Lower lobe of right lung (tissue), 2 donors: ENCODE data around the gene ENPP1. TPM values are rescaled to one million over a fixed set of nuclear protein-coding genes. Genes with fewer than 3 reads are reported as not detected.

Source experiments
- ATAC-seq, 2 donors: fragments of 200-7000 bp; cut with Tn5 transposase; one replicate each; pipeline ENCODE4 v1.9.1; 2020 to 2022; ENCODE audit warnings: mild to moderate bottlenecking in 2 of 2, moderate library complexity in 2 of 2
- DNase-seq: peaks from one replicate; pipeline ENCODE4 v3.0.0-alpha.2; 2020
- H3K27ac ChIP-seq: fragments of 200-600 bp; one replicate; pipeline ENCODE4 v1.8.0; 2022
- H3K27me3 ChIP-seq: fragments of 200-600 bp; one replicate; pipeline ENCODE4 v1.8.0; 2022; ENCODE audit warnings: low read depth
- H3K36me3 ChIP-seq: fragments of 200-600 bp; one replicate; pipeline ENCODE4 v1.8.0; 2022; ENCODE audit warnings: mild to moderate bottlenecking
- H3K4me1 ChIP-seq: fragments of 200-600 bp; one replicate; pipeline ENCODE4 v1.8.0; 2022
- H3K4me3 ChIP-seq: fragments of 200-600 bp; one replicate; pipeline ENCODE4 v1.8.0; 2022; ENCODE audit warnings: mild to moderate bottlenecking
- H3K9me3 ChIP-seq: fragments of 200-600 bp; one replicate; pipeline ENCODE4 v1.8.0; 2022
- intact Hi-C: fragments of 100-400 bp; cut with DNase I; formaldehyde crosslinking; loops from one replicate; pipeline ENCODE4 v1.11.0; 2022
- total RNA-seq: library from RNA; stranded (reverse); fragmentation: NEBNext Ultra II Directional; extraction: Animal tissue kit (Norgen Biotek cat#: 25700); gene quantifications from one replicate; pipeline ENCODE4 v1.2.1, GENCODE V29; 2021
- TF ChIP-seq, protein P1 (sequence below): fragments of 200-600 bp; IDR thresholded peaks from one replicate; pipeline ENCODE4 v1.8.0; 2022; ENCODE audit warnings: antibody characterized with exemption, mild to moderate bottlenecking
- donor health status: DM: no; HTN: yes; CAD: no; lungs with severe emphysema.

Gene ENPP1
- total RNA-seq, 1 donor from 2014 or later, result 3.3 TPM

DNA sequence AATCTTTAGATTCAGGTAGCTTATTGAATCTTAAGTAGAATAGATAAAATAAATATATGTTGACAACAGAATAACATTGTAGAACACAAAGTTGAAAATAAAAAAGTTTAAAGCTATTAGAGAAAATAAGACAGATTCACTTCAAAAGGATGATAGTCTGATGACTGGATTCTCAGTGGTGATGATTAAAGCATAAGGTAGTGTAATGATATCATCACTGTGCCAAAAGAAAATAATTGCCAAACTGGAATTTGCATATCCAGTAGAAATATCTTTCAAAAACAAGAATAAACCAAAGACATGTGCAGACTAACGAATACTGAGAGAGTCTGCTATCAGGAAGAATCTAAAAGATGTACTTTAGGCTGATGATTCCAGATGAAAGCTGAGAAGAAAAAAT, 30.2 kb downstream of the ENPP1 start:
- Histone ChIP-seq H3K9me3 (no peaks in the 10 kb centered on the region), H3K27ac (no peak overlapping the region), H3K4me1 (no peaks in the 10 kb centered on the region), H3K27me3 (no peaks in the 10 kb centered on the region), H3K36me3 (no peaks in the 10 kb centered on the region), H3K4me3 (no peak overlapping the region)
- DNase-seq, result no peak
- TF ChIP-seq, protein P1, sequence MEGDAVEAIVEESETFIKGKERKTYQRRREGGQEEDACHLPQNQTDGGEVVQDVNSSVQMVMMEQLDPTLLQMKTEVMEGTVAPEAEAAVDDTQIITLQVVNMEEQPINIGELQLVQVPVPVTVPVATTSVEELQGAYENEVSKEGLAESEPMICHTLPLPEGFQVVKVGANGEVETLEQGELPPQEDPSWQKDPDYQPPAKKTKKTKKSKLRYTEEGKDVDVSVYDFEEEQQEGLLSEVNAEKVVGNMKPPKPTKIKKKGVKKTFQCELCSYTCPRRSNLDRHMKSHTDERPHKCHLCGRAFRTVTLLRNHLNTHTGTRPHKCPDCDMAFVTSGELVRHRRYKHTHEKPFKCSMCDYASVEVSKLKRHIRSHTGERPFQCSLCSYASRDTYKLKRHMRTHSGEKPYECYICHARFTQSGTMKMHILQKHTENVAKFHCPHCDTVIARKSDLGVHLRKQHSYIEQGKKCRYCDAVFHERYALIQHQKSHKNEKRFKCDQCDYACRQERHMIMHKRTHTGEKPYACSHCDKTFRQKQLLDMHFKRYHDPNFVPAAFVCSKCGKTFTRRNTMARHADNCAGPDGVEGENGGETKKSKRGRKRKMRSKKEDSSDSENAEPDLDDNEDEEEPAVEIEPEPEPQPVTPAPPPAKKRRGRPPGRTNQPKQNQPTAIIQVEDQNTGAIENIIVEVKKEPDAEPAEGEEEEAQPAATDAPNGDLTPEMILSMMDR, result no peak
- ATAC-seq, result no peak
- intact Hi-C loops, result no loop called here

DNA sequence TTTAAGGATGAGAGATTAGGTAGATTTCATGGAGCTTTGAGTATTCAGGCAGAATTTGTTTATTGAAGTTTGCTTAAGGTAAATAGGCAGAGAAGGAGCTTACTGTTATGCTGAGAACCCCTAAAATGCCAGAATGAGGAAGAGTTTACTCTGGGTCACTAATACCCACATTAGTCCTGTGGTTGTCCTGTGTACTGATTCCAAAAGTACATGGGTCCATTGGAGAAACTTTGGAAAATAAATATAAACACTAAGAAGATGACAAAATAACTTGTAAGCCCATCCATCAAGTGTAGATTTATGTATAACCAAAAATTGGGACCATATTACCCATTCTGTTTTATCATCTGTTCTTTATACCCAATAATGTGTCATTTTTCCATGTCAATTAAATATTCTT, 31.6 kb downstream of the ENPP1 start:
- no peak for DNase-seq
- Histone ChIP-seq H3K36me3 (no peaks in the 10 kb centered on the region), H3K4me3 (no peak overlapping the region), H3K4me1 (no peaks in the 10 kb centered on the region), H3K27ac (no peak overlapping the region), H3K9me3 (no peaks in the 10 kb centered on the region), H3K27me3 (no peaks in the 10 kb centered on the region)
- intact Hi-C loops, result no loop called here
- TF ChIP-seq, protein P1, result no peak
- ATAC-seq, result no peak

DNA sequence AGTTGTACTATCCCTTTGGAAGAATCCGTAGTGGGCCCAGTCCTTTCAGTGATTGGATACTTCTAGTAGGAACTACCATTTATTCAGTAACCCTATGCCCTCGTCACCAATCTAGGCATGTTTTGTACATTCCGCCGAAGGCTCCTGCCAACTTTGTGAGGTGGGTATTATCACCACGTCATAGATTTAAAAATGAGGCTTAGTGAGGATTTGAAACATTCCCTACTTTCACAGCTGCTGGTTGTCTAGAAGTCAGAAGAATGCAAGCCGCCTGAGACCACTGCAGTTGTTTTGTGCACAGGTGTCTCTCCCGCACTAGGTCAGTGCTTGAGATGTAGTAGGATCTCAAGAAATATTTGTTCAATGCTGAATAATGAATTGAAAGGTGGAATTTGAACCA, 32.6 kb downstream of the ENPP1 start:
- no peaks in the 10 kb centered on the region for H3K9me3 ChIP-seq
- DNase-seq (no peak), ATAC-seq (no peak)
- no peaks in the 10 kb centered on the region for H3K36me3 ChIP-seq
- intact Hi-C loops, result no loop called here
- TF ChIP-seq, protein P1, result no peak
- no peaks in the 10 kb centered on the region for H3K27me3 ChIP-seq
- H3K27ac ChIP-seq, result no peak overlapping the region
- H3K4me3 ChIP-seq, result no peak overlapping the region
- no peaks in the 10 kb centered on the region for H3K4me1 ChIP-seq

DNA sequence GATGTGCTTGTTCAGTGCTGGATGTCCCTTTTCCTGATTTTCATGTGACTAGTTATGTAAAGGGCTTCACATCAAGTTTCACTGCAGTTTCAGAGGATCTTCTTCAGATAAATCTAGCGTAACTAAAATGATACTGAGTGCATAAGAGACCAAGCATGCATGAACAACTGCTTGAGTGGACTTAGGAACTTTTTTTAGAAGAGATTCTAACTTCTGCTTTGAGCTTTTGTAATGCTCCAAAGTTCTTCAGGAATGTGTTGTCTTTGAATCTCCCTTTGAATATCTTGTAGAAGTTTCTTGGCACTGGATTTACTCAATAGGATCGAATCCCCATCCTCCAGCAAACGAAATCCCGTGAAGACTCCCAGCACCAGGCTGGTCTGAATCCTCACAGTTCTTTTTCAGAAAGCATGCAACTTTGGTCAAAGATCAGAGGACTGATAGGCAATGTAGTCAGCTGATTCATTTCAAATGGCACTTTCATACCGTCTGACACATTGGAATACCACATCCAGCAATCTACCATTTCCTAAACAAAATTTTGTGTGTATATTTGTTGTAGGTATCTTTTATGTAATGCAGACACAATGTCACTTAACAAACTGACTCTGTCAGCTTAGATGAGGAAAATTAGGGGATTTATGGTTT, 33.2 kb downstream of the ENPP1 start:
- Histone ChIP-seq H3K9me3 (no peaks in the 10 kb centered on the region), H3K4me3 (no peak overlapping the region), H3K27ac (no peak overlapping the region), H3K27me3 (no peaks in the 10 kb centered on the region), H3K4me1 (no peaks in the 10 kb centered on the region), H3K36me3 (no peaks in the 10 kb centered on the region)
- ATAC-seq (no peak), DNase-seq (no peak)
- TF ChIP-seq, protein P1, result no peak
- intact Hi-C loops, result no loop called here

DNA sequence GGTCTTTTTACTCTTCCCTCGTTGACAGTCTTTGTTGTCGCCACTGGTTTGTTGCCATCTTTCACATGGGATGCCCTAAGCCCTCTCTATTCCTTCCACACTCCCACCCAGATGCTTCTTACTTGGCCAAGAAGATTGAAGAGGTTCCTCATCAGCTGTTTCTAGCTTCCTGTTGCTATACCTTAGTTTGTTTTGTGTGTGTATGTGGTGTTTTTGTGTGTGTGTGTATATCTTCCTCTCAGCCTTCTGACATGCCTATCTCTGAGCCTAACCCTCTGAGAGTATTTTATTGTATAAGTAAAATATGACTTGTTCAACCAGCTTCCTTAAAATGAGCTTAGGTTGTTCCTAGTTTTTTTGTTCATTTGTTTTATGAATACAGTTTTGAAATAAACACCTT, 35.9 kb downstream of the ENPP1 start:
- H3K4me1 ChIP-seq, result no peaks in the 10 kb centered on the region
- H3K27me3 ChIP-seq, result no peaks in the 10 kb centered on the region
- TF ChIP-seq, protein P1, result no peak
- intact Hi-C loops, result no loop called here
- DNase-seq (no peak), ATAC-seq (no peak)
- no peaks in the 10 kb centered on the region for H3K36me3 ChIP-seq
- no peak overlapping the region for H3K27ac ChIP-seq
- H3K9me3 ChIP-seq, result no peaks in the 10 kb centered on the region
- no peak overlapping the region for H3K4me3 ChIP-seq
